Mesendoderm (in vitro differentiated cells): Measurements from ENCODE around the gene ACP3.

Source experiments
- DNase-seq: peaks from one replicate; pipeline ENCODE4 v3.0.0; 2013
- H2AK5ac ChIP-seq: 2 replicates; pipeline ENCODE4 v1.6.1; 2013; ENCODE audit warnings: low read length, inconsistent platforms
- H2BK120ac ChIP-seq: 2 replicates; pipeline ENCODE4 v1.6.1; 2013; ENCODE audit warnings: low read depth, mild to moderate bottlenecking, low read length, moderate library complexity, mixed read lengths
- H2BK15ac ChIP-seq: replicated peaks from 2 replicates; pipeline ENCODE4 v1.6.1; 2013; ENCODE audit warnings: low read depth, mild to moderate bottlenecking, moderate library complexity
- H2BK5ac ChIP-seq: 2 replicates; pipeline ENCODE4 v1.6.1; 2013; ENCODE audit warnings: low read length, inconsistent platforms
- H3K18ac ChIP-seq: 2 replicates; pipeline ENCODE4 v1.6.1; 2013; ENCODE audit warnings: mild to moderate bottlenecking, low read length, mixed read lengths
- H3K23ac ChIP-seq: one replicate; pipeline ENCODE4 v1.6.1; 2013; ENCODE audit warnings: low read length
- H3K27ac ChIP-seq: 2 replicates; pipeline ENCODE4 v1.5.1; 2013; ENCODE audit warnings: low read depth, mild to moderate bottlenecking, inconsistent platforms, low read length, moderate library complexity
- H3K27me3 ChIP-seq: 2 replicates; pipeline ENCODE4 v1.6.1; 2013; ENCODE audit warnings: low read length, control low read depth, mild to moderate bottlenecking, inconsistent platforms; ENCODE audit not compliant: insufficient read depth, poor library complexity
- H3K36me3 ChIP-seq: 2 replicates; pipeline ENCODE4 v1.6.1; 2013; ENCODE audit warnings: low read length, inconsistent platforms; ENCODE audit not compliant: control insufficient read depth, insufficient read depth
- H3K4ac ChIP-seq: one replicate; pipeline ENCODE4 v1.6.1; 2013; ENCODE audit warnings: low read depth, mild to moderate bottlenecking, low read length, moderate library complexity
- H3K4me1 ChIP-seq: 2 replicates; pipeline ENCODE4 v1.6.1; 2013; ENCODE audit warnings: low read depth, low read length, inconsistent platforms; ENCODE audit not compliant: control insufficient read depth
- H3K4me2 ChIP-seq: 2 replicates; pipeline ENCODE4 v1.6.1; 2013; ENCODE audit warnings: low read length
- H3K4me3 ChIP-seq: 2 replicates; pipeline ENCODE4 v1.5.1; 2013; ENCODE audit warnings: mild to moderate bottlenecking, low read length
- H3K56ac ChIP-seq: one replicate; pipeline ENCODE4 v1.6.1; 2013; ENCODE audit warnings: low read length
- H3K79me1 ChIP-seq: 2 replicates; pipeline ENCODE4 v1.6.1; 2013; ENCODE audit warnings: low read length, inconsistent platforms
- H3K79me2 ChIP-seq: 2 replicates; pipeline ENCODE4 v1.6.1; 2013; ENCODE audit warnings: mild to moderate bottlenecking, low read length; ENCODE audit not compliant: control insufficient read depth, insufficient read depth
- H3K9ac ChIP-seq: 2 replicates; pipeline ENCODE4 v1.6.1; 2013; ENCODE audit warnings: low read length, inconsistent platforms
- H4K5ac ChIP-seq: one replicate; pipeline ENCODE4 v1.6.1; 2013; ENCODE audit warnings: low read length
- H4K8ac ChIP-seq: one replicate; pipeline ENCODE4 v1.6.1; 2013; ENCODE audit warnings: low read depth, mild to moderate bottlenecking, control low read depth, low read length, moderate library complexity
- WGBS: extraction: QIAGEN DNeasy Blood & Tissue Kit; methylation state at CpG from one replicate; pipeline ENCODE4 v1.1.7; 2013; ENCODE audit warnings: low lambda C conversion rate, missing lambda C conversion rate; ENCODE audit not compliant: insufficient coverage; ENCODE audit errors: extremely low coverage; 5-methylcytosine and 5-hydroxymethylcytosine counted together

Gene ACP3

GRCh38 chr3:132405609-132406299 is 88.5 kb downstream of the ACP3 start:
- H2BK5ac ChIP-seq: no peak overlapping the region
- H3K9ac ChIP-seq: no peak overlapping the region
- DNase-seq: no peak
- no peak overlapping the region for H3K56ac ChIP-seq
- no peaks in the 10 kb centered on the region for H3K79me1 ChIP-seq
- H3K4me2 ChIP-seq: no peak overlapping the region
- no peak overlapping the region for H2AK5ac ChIP-seq
- H3K27me3 ChIP-seq: no peaks in the 10 kb centered on the region
- no peak overlapping the region for H3K27ac ChIP-seq
- H2BK15ac ChIP-seq: no peak overlapping the region
- no peak overlapping the region for H3K23ac ChIP-seq
- H3K4me3 ChIP-seq: no peak overlapping the region
- no peak overlapping the region for H2BK120ac ChIP-seq
- no peak overlapping the region for H4K8ac ChIP-seq
- H3K4me1 ChIP-seq: no peaks in the 10 kb centered on the region
- no peaks in the 10 kb centered on the region for H3K36me3 ChIP-seq
- H4K5ac ChIP-seq: no peak overlapping the region
- no CpG with 5 or more reads among the region's 4 CpGs for WGBS
- H3K79me2 ChIP-seq: no peaks in the 10 kb centered on the region
- no peak overlapping the region for H3K18ac ChIP-seq
- no peak overlapping the region for H3K4ac ChIP-seq

- Histone ChIP-seq H3K27me3 (no peaks in the 10 kb centered on the region), H3K79me2 (no peaks in the 10 kb centered on the region), H4K8ac (no peak overlapping the region), H3K4me3 (no peak overlapping the region), H2AK5ac (no peak overlapping the region), H3K18ac (no peak overlapping the region), H3K4ac (no peak overlapping the region), H3K4me1 (no peaks in the 10 kb centered on the region), H2BK5ac (no peak overlapping the region), H3K4me2 (no peak overlapping the region), H2BK120ac (no peak overlapping the region), H3K9ac (no peak overlapping the region), H3K27ac (no peak overlapping the region), H4K5ac (no peak overlapping the region), H3K36me3 (no peaks in the 10 kb centered on the region), H3K79me1 (no peaks in the 10 kb centered on the region), H3K23ac (no peak overlapping the region), H2BK15ac (no peak overlapping the region), H3K56ac (no peak overlapping the region)
- 100% methylated on average over 2 of the region's 2 CpGs for WGBS
- DNase-seq: no peak
Measured at GRCh38 chr3:132406587-132406986, 89.4 kb downstream of the ACP3 start.

- Histone ChIP-seq H3K4me2 (no peak overlapping the region), H3K4me1 (no peaks in the 10 kb centered on the region), H2BK15ac (no peak overlapping the region), H2BK120ac (no peak overlapping the region), H2AK5ac (no peak overlapping the region), H3K9ac (no peak overlapping the region), H3K79me1 (no peaks in the 10 kb centered on the region), H3K4ac (no peak overlapping the region), H3K4me3 (no peak overlapping the region), H3K56ac (no peak overlapping the region), H3K18ac (no peak overlapping the region), H3K79me2 (no peaks in the 10 kb centered on the region), H3K27me3 (no peaks in the 10 kb centered on the region), H2BK5ac (no peak overlapping the region), H4K8ac (no peak overlapping the region), H3K27ac (no peak overlapping the region), H3K23ac (no peak overlapping the region), H3K36me3 (no peaks in the 10 kb centered on the region), H4K5ac (no peak overlapping the region)
- no peak for DNase-seq
- no CpG with 5 or more reads among the region's 2 CpGs for WGBS
Measured at GRCh38 chr3:132407025-132407424, 89.8 kb downstream of the ACP3 start.
